Stimulated activated CD8-positive, alpha-beta memory T cell treated with anti-CD3 and anti-CD28 coated beads, Interleukin-15, amount 100 ng/mL, for 1 hour (primary cell): ENCODE data around the gene PPP6C.
"Not testable (repeated sequence)": the region's sequence is repeated elsewhere in the genome, so short reads cannot be mapped to it uniquely, and the experiment has no call there.

ENCODE experiments used
- DNase-seq: peaks from one replicate; pipeline ENCODE4 v3.0.0-alpha.2; 2020; ENCODE audit warnings: low read depth

Gene PPP6C

GRCh38 chr9:125141751-125142150 is 47.9 kb downstream of the PPP6C start:
- no peak for DNase-seq

- DNase-seq = no peak
These were observed 48.4 kb downstream of the PPP6C start for GRCh38 chr9:125141251-125141650.

DNA sequence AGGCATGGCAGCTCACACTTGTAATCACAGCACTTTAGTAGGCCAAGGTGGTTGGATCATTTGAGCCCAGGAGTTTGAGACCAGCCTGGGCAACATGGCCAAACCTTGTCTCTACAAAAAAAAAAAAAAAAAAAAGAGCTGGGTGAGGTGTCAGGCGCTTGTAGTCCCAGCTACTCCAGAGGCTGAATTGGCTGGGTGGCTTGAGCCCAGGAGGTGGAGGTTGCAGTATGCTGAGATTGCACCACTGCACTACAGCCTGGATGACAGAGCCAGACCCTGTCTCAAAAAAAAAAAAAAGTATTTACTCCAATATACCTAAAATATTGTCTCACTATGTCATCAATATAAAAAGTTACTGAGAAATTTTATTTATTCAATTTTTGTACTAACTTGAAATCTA is 49.0 kb downstream of the PPP6C start:
- DNase-seq = no peak

DNA sequence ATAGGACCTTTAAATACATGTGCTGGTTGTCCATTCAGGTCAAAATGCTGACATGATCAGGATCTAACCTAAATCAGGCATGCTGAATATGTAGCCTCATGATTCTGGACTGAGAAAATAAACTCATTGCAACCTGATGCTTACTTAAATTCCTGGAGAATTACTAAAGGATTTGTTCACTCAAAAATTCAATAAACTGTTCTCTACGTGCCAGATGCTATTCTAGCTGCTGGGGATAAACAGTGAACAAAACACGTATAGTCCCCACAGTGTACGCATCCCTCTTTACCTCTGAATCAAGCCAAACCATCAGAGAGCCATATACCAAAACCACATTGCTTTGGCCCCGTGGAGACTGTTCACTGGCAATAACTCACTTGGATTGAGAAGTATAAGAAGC is 52.4 kb downstream of the PPP6C start:
- DNase-seq = no peak

GRCh38 chr9:125134976-125135375 is 54.6 kb downstream of the PPP6C start:
- DNase-seq = no peak

DNA sequence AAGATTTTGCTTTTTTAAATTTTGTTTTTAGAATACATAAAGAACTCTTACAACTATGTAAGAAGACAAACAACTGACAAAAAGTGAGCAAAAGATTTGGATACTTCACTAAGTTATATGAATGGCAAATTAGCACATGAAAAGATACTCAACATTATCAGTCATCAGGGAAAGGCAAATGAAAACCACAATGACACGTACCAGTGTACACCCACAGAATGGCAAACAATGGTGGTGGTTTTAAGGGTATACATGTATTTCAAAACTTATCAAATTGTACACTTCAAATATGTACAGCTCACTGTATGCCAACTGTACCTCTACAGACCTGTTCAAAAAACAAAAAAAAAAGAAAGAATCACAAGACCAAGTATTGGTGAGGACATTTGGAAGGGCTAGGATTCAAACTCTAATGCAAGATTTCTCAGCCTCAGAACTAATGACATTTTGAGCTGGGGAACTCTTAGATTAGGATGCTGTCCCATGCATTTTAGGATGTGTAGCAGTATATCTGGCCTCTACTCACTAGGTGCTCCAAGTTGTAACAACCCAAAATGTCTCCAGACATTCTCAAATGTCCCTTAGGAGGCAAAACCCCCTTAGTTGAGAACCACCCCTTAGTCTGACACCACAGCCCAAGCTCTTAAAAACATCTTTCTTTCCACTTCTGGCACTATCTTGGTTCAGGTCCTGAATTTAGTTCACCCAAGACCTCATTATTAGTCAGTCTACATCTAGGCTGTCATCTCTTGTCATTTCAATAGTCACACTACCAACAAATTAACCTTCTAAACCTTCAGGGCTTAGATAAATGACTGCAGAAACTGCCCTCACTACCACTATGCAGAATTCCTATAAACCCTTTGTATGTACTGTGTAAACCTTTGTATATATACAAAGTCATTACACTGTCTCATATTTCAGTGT is 55.9 kb downstream of the PPP6C start:
- DNase-seq = no peak

GRCh38 chr9:125131778-125132177 is 57.8 kb downstream of the PPP6C start:
- no peak for DNase-seq

- DNase-seq = peak; percentile 51
These were observed 63.4 kb downstream of the PPP6C start for GRCh38 chr9:125126019-125126746.

- no peak for DNase-seq
These were observed 64.1 kb downstream of the PPP6C start for GRCh38 chr9:125125523-125125922.

DNA sequence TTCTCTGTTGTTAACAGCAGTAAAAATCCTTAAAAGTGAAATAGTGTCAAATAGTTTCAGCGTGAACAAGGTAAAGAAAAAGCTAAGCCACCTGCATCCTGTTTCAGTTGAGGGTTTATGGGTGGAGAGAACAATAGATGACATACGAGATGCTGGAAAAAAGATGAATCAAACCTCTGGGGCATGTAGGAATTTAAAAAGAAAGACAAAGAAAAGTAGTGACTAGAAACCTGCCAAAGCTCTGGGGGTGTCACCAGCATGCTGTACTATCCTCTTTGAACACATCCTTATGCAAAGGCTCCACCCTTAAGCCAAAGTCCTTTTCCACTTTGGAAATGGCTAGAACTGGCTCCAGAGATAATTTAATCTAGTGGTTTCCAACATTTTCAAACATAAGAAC is 68.5 kb downstream of the PPP6C start:
- DNase-seq = no peak

DNA sequence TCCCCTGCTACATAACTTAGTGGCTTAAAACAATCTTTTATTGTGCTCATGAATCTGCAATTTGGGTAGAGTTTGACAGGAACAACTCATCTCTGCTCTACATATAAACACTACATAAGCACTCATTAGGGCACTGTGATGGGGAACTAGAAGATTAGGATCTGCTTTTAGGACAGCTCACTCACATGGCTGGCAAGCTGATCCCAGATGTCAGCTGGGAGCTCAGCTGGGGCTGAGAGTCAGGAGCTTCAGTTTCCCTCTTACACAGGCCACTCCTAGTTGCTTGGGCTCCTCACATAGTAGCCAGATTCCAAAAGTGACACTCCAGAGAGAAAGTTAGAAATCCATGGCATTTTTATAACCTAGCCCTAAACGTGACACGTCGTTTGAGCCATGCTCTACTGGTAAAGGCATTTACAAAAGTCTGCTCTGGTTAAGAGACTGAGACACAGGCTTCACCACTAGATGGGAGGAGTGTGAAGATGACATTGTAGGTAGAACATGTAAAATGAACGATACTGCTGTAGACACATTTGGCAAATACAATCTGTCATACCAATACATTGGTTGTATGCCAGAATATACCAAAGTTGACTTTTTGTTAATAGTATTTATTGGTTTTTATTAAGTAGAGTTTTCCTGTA is 69.8 kb downstream of the PPP6C start:
- no peak for DNase-seq

- DNase-seq = not testable (repeated sequence)
These were observed 70.9 kb downstream of the PPP6C start for GRCh38 chr9:125118696-125119095.

DNA sequence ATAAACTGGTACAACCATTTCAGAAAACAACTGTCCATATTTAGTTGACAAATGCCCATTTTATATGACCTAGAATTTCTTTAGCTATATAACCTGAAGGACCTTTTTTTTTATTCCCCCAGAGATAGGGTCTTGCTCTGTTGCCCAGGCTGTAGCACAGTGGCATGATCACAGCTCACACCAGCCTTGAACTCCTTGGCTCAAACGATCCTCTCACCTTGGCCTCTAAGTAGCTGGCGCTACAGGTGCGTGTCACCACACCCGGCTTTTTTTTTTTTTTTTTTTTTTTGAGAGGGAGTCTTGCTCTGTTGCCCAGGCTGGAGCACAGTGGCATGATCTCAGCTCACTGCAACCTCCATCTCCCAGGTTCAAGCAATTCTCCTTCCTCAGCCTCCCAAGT is 75.1 kb downstream of the PPP6C start:
- not testable (repeated sequence) for DNase-seq

- no peak for DNase-seq
These were observed 79.1 kb downstream of the PPP6C start for GRCh38 chr9:125110464-125110863.

DNA sequence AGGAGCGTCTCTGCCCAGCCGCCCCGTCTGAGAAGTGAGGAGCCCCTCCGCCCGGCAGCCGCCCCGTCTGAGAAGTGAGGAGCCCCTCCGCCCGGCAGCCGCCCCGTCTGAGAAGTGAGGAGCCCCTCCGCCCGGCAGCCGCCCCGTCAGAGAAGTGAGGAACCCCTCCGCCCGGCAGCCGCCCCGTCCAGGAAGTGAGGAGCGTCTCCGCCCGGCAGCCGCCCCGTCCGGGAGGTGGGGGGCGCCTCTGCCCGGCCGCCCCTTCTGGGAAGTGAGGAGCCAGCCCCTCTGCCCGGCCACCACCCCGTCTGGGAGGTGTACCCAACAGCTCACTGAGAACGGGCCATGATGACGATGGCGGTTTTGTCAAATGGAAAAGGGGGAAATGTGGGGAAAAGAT is 81.1 kb downstream of the PPP6C start:
- not testable (repeated sequence) for DNase-seq

DNA sequence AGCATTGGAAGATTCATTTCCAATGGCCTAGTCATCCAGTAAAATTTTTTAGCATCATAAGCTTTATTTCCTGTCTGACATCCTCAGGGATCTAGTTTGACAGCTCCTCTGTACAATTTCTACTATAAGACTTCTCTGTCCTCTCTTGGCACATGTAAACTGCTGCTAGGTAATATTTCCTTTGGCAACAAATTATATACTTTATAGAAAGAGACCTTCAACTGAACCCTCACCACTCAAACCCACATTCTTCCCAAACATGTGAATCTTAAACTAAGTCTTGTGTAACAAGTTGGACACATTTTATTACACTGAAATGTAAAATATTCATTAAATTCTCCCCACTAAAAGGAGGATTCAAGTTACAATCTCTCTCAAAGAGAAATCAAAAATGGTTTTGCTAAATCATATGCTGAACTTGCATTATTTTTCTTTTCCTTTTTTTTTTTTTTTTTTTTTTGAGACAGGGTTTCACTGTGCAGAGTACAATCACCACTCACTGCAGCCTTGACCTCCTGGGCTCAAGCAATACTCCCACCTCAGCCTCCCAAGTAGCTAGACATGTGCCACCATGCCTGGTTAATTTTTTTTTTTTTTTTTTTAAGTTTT is 83.2 kb downstream of the PPP6C start:
- DNase-seq = no peak

- no peak for DNase-seq
These were observed 85.7 kb downstream of the PPP6C start for GRCh38 chr9:125103770-125104460.

DNA sequence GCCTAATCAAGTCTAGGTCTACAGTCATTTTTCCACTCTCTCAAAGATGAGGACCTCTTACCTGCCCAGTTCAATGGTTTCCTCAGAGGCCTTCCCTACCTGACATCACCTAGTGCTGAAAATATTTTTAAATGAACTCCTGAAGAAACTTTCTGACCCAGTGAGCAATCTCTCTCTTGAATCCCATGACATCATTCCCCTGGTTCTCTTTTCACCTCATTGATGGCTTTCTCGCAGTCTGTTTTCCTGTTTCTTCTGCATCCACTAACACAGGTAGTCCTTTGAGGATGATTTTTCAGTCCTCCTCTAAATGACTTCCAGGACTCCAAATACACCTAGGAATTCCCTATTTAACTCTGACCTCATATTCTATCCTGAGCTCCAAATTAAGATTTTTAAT is 86.6 kb downstream of the PPP6C start:
- no peak for DNase-seq

DNA sequence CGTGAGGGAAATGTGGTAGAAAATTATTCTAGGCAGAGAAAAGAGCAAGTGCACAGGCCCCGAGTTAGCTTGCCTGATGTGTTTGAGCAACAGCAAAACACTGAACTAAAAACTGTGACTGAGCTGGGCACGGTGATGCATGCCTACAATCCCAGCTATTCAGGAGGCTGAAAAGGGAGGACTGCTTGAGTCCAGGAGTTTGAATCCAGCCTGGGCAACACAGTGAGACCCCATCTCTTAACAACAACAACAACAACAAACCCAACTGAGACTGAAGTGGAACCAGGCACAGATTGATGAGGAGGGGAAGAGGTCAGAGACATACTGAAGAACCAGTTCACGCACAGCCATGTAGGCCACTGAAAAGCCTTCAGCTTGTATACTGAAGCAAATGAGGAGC is 88.8 kb downstream of the PPP6C start:
- DNase-seq = no peak

DNA sequence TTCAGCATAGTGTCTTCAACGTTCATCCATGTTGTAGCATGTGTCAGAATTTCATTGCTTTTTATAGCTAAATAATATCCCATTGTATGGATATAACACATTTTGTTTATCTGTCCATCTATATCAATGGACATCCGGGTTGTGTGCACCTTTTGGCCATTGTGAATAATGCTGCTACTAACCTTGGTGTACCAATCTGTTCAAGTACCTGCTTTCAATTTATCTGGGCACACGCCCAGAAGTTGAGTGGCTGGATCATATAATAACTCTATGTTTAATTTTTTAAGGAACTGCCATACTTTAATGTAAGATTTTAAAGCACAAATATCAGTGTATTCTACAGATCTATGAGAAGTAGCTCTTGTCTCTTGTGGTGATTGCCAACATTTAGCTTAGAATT is 89.8 kb downstream of the PPP6C start:
- DNase-seq = no peak
